ENCODE data around the gene FAM98A. TPM values are rescaled to one million over a fixed set of nuclear protein-coding genes. Genes with fewer than 3 reads are reported as not detected.

FAM98A gene
- total RNA-seq, 4 donors from 2014 or later = 17.3 to 31.5 (median 26.2) TPM

- intact Hi-C loops (cut with DNase I) = no loop called here
- peak overlapping the region; percentile 81 to 96 (median 92) for H3K4me3 ChIP-seq
- H3K4me1 ChIP-seq = peaks cover 0 to 28% (median 9%) of the 10 kb centered on the region in 3 donors
Observed at GRCh38 chr2:33599943-33600192, 769 bp upstream of the FAM98A start.

DNA sequence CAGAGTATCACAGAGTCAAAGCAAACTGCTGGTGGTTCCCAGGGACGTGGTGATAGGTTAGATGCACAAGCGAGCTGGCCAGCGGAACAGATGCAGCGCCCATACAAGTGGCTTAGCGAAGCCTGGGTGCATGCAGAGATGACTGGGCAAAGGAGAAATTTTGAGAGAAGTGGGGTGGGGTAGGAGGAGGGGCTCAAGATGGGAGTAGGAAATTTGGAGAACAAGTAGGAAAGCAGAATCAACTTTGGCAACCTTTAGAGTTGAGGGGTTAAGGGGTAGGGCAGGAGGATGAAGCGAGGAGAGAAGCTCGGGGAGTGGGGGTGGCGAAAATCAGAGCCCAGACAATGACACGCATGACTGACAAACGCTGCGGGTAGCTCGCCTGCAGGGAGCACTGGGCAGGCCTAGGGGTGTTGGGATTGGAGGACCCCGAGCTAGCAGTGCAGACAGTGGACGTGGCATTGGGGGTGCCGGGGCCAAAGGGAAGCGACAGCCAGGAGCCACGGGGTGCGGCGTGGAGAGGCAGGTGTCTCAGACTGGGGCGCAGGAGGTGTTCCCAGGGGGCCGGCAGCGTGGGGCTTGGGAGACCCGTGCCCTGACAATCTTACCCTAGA lies 431 bp downstream of the FAM98A start:
- intact Hi-C loops (cut with DNase I) = no loop called here
- 1 to 2% methylated on average over 16 to 22 of the region's 23 CpGs for WGBS, 2 donors
- DNase-seq = peak; percentile 11

More at GRCh38 chr2:33599943-33600192, 769 bp upstream of the FAM98A start:
- peak overlapping the region; percentile 83 to 92 (median 90) for H3K27ac ChIP-seq
- peaks cover 0 to 6% (median 0%) of the 10 kb centered on the region in 3 donors for H3K36me3 ChIP-seq
- WGBS, 2 donors = 9 to 18% methylated on average over 3 of the region's 3 CpGs
- TF ChIP-seq POLR2A (IDR thresholded peaks at IDR 0.05) (no peak), CTCF (IDR thresholded peaks at IDR 0.05) (no peak)
- no peaks in the 10 kb centered on the region for H3K27me3 ChIP-seq
- no peaks in the 10 kb centered on the region for H3K9me3 ChIP-seq
- DNase-seq = no peak

DNA sequence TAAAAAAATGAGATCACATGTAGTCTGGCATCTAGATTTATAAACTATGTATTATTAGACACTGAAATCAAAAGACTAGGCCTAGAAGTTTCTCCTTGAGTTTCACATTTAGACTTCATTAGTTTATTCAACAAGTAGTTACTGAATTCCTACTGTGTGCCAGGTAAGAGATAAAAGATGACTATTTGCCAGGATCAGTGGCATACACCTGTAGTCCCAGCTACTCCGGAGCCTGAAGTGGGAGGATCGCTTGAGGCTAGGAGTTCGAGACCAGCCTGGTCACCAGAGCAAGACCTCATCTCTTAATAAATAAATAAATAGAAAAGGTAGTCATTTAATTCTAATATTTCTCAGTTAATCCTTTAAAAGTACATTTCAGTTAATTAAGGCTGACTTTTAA lies 2.1 kb downstream of the FAM98A start:
- no peak overlapping the region for H3K27ac ChIP-seq
- no peak for DNase-seq
- intact Hi-C loops (cut with DNase I) = no loop called here
- 76 to 100% methylated on average over 3 of the region's 3 CpGs for WGBS, 2 donors
- TF ChIP-seq CTCF (IDR thresholded peaks at IDR 0.05) (no peak), POLR2A (IDR thresholded peaks at IDR 0.05) (no peak)
- H3K36me3 ChIP-seq = peaks cover 4 to 35% (median 6%) of the 10 kb centered on the region in 3 donors
- no peaks in the 10 kb centered on the region for H3K27me3 ChIP-seq
- no peak overlapping the region for H3K4me3 ChIP-seq
- H3K4me1 ChIP-seq = peaks cover 0 to 24% (median 9%) of the 10 kb centered on the region in 3 donors
- no peaks in the 10 kb centered on the region for H3K9me3 ChIP-seq

More for the DNA sequence above, 431 bp downstream of the FAM98A start:
- Histone ChIP-seq H3K27ac (peak overlapping the region; percentile 83 to 92 (median 90)), H3K4me1 (peaks cover 0 to 24% (median 9%) of the 10 kb centered on the region in 3 donors), H3K9me3 (no peaks in the 10 kb centered on the region), H3K4me3 (peak overlapping the region; percentile 81 to 96 (median 92)), H3K36me3 (peaks cover 0 to 18% (median 4%) of the 10 kb centered on the region in 3 donors), H3K27me3 (no peaks in the 10 kb centered on the region)
- TF ChIP-seq POLR2A (IDR thresholded peaks at IDR 0.05) (no peak), CTCF (IDR thresholded peaks at IDR 0.05) (no peak)

GRCh38 chr2:33595385-33595784 lies 3.7 kb downstream of the FAM98A start:
- WGBS, 2 donors = 61 to 68% methylated on average over 3 of the region's 3 CpGs

More at GRCh38 chr2:33595385-33595784, 3.7 kb downstream of the FAM98A start:
- H3K4me1 ChIP-seq = peaks cover 0 to 29% (median 9%) of the 10 kb centered on the region in 3 donors
- H3K9me3 ChIP-seq = no peaks in the 10 kb centered on the region
- no peak for DNase-seq
- TF ChIP-seq POLR2A (IDR thresholded peaks at IDR 0.05) (no peak), CTCF (IDR thresholded peaks at IDR 0.05) (no peak)
- no peak overlapping the region for H3K4me3 ChIP-seq
- H3K36me3 ChIP-seq = peaks cover 4 to 51% (median 6%) of the 10 kb centered on the region in 3 donors
- no peak overlapping the region for H3K27ac ChIP-seq
- no peaks in the 10 kb centered on the region for H3K27me3 ChIP-seq
- intact Hi-C loops (cut with DNase I) = no loop called here

Measured in esophagus squamous epithelium (tissue), 5 donors.